ENCODE measurements around the gene SLC37A1.

Gene SLC37A1

GRCh38 chr21:42546433-42546832 is 32.8 kb downstream of the SLC37A1 start:
- DNase-seq, result no peak

DNA sequence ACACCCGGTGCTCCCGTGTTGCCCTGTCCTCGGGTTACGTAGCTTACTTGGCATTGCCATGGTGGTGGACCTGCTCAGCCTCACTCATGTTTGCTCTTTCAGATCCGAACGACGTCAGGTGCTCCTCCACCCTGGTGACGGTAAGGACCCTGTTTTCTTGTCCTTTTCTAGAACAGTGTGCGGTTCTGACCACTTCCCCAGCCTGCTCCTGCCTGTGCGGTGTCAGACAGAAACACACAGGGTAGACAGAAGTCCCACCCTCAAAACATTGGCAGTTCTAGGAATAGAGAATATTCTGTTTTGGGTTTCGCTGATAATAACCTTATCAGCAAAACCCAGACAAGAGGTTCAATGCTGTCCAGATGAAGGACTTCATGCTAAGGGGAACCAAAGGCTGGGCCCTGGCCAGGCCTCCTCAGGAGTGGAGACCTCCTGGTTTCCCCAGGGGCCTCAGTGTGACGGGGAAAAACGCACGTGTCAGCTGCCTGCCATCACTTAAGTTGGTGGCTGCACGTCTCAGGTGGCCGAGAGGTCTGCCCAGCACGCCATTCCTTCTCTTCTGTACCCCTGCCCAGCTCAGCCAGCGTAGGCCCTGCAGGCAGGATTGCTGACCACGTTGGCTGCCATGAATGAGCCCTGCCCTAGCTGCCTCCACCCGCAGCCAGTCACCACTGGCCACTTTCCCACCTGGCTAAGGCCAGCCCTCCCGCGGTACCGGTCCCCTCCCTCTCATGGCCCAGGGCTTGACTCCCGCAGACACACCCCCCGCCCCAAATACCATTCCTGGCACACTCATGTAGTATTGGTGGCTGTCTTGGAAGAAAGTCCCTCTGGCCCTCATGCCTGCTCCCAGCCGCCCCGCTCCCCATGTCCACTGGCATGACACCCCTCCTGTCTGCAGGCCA is 33.6 kb downstream of the SLC37A1 start:
- no peak for DNase-seq

GRCh38 chr21:42547906-42548365 is 34.3 kb downstream of the SLC37A1 start:
- DNase-seq, result no peak

DNA sequence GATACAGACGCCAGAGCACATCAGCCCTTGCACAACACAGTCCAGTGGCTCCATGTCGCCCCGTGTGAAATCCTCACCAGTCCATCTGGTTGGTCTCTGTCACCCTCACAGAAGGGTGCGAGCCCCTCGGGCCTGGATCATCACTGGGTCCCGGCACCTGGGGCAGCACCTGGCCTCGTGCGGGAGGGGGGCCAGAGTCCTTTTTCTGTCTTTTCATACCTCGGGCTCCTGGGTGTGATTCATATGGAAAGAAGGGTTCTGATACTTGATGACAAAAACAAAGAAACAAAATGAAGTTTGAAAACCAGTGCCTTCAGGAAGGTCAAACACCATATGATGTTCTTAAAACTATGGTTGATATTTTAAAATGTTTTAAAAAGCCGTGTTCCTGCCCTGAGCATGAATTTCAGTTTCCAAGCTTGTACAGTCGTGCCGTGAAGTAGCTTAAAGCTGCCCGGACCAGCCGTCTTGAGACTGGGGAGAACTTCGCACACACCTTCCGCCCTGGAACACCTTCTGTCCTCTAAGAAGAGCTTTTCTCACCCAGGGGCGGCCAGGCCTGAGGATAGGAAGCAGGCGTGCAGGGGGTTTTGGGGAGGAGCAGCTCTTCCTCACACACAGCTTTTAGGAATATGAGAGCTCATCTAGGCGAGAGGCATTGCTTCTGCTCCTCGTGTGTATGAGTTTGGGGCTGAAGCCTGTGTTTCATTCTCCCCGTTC is 35.2 kb downstream of the SLC37A1 start:
- DNase-seq, result no peak

- DNase-seq, result no peak
Observed at GRCh38 chr21:42550817-42551216, 37.2 kb downstream of the SLC37A1 start.

GRCh38 chr21:42552407-42553336 is 39.0 kb downstream of the SLC37A1 start:
- DNase-seq, result no peak

DNA sequence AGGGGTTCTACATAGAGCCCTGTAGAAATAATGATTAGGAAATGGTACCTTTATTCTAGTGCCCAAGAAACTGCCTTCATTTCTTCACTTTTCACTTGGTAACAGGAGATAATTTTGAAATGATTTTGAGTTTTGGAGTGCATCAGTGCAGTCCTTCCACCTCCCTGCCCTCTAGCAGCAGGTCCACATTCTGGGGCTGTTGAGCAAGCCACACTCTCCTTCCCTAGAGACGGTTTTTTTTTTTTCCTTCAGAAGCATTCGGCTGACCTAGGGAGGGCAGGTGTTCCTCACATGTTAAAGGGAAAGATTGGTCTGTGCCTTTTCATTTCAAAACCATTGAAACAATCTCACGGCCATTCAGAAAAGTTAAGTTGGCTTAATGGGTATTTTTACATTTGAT is 39.8 kb downstream of the SLC37A1 start:
- no peak for DNase-seq

DNA sequence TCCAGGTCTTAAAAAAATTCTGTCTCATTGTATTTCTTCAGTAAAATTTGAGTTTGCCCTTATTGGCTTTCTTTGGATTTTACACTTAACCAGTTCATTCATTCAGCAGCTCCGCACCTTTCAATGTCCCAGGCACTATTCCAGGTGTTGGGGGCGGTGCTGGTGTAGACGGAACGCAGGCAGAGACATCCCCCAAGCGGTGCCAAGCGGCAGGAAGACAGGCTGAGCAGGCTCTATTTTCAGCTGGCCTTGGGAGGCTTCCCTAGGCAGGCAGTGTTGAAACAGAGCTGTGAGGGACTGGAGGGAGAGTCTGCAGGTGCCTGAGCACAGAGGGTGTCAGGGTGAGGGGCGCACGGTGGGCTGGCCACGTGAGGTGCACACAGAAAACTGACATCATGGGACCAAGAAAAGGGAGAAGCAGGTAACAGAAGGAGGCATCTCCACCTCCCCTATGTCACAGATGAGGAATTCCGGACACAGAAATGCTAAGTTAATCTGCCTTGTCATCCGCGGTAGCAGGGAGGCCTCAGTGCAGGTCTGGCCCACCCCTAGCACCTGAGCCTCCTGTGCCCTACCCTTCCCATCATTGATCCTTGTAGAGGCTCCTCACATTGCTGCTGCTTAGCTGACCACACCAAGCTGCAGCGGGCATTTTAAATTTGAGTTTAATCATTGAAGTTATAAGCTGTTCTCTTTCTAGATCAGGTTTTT is 40.8 kb downstream of the SLC37A1 start:
- no peak for DNase-seq

GRCh38 chr21:42555756-42556438 is 42.2 kb downstream of the SLC37A1 start:
- DNase-seq, result no peak

GRCh38 chr21:42556476-42556875 is 42.8 kb downstream of the SLC37A1 start:
- no peak for DNase-seq

DNA sequence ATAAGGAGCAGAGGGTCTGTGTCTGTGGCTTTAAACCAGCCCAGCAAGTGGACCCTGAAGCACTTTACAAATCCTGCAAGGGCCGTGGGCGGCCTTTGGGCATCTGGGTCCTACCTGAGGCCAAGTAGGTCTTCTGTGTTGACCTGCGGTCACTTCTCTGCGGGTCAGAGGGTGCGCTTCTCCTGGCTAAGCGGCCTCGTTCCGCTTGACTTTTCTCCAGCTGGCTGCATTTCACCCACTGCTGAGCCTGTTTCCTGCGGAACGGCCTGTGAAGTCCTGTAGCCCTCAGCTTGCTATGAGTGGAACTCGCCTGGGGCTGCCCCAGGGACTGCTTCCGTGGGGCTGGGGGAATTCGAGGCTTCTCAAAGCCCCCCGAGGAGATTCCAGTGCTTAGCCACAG is 43.3 kb downstream of the SLC37A1 start:
- DNase-seq, result no peak

DNA sequence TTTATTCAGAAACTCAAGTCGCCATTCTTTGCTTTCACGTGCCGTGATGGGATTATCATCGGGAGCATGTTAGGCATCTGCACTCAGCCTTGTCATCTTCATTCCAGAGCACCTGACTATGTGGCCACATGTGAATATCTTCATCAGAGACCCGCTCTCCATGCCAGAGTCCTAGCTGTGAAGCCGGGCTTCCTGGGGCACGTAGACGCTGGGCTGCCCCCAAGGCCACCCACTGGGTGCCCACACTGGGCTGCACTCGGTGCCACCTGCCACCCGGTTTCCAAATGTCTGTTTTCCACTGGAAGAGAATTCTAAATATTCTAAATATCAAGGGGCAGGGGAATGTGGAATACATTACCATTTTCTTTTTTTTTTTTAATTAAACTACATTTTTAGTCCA is 43.8 kb downstream of the SLC37A1 start:
- no peak for DNase-seq

DNA sequence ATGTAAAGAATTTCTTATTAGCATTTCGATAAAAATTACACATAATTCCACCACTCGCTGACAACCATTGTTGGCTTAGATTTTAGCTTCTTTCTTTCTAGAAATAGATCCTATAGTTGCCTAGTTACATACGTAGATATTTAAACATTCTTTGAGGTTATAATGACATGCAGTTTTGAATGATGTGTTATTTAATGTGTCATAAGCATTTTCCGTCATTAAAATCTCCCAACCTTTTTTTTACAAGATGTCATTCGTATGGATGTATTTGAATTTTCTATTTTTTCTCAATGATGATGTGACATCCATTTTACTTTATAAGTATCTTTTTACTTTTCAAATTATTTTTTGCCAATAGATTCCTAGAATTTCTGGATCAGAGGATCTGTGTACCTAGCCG is 44.7 kb downstream of the SLC37A1 start:
- DNase-seq, result no peak

DNA sequence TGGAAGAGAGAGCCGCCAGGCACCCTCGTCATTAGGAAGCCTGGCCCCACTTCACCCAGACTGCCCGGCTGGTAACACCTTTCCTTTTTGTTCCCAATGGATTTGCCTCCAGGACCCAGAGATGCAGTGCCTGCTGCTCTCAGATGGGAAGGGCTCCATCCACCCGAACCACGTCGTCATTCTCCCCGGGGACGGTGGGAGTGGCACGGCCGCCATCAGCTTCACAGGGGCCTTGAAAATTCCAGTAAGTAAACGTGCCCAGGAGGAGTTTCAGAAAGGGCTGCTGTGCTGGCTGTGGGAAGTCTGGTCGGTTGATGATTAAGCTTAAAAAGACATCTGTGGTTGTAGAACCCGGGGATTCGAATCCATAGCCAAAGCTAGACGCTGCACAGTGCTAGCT is 45.2 kb downstream of the SLC37A1 start:
- DNase-seq, result no peak

- DNase-seq, result no peak
Observed at GRCh38 chr21:42559326-42559725, 45.7 kb downstream of the SLC37A1 start.

GRCh38 chr21:42560517-42561179 is 47.0 kb downstream of the SLC37A1 start:
- no peak for DNase-seq

DNA sequence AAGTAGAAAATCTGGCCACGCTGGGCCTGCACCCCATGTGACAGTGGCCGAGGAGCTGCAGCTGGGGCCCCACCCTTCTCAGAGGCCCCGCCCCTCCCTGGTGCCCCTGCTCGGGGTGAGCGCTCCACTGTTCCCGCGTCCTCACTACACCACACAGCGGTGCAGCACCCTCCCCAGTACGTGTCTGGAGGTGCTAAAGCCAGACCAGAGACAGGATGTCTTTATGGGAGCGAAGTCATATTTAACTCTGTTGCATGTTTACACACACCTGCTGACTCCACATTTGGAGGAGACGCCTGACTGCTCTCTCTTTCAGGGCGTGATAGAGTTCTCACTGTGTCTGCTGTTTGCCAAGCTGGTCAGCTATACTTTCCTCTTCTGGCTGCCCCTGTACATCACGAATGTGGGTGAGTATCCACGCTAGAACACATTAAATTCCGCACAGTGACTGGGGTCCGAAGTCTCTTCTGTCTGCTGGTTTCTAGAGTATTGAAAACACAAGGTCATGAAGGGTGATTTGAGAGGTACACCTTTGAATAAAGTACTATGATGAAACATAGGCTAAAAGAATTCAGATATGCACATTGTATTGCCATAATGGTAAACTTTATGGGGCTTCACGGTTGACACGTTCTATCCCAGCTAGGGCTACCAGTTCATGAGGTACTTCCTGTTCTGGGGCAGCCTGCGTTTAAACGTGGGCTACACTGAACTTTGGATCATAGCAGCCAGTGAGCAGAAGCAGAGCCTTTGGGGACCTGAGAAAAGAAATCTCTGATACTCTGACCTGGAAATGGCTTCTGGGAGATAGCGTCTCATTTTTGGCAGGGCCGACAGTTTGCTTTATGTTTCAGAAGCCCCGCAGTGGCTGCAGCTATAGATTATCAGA is 48.4 kb downstream of the SLC37A1 start:
- no peak for DNase-seq

DNA sequence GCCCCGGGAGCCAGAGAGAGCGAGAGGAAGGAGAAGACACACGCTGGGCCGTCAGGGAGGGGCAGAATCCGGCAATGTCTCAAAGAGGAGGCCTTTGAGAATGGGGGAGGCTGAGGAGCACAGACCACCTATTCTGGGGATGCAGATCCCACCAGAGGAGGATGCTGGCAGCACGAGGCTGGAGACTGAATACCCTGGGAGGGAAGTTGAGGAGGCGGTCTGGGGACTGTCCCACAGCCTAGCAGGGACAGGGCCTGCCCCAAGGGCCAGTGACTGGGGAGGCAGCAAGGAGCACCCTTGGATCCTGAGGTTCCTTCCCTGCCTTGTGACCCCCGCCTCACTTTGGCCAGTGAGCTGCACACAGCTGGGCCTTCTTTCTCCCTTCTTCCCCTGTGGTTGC is 49.2 kb downstream of the SLC37A1 start:
- no peak for DNase-seq

GRCh38 chr21:42563261-42563660 is 49.6 kb downstream of the SLC37A1 start:
- no peak for DNase-seq

DNA sequence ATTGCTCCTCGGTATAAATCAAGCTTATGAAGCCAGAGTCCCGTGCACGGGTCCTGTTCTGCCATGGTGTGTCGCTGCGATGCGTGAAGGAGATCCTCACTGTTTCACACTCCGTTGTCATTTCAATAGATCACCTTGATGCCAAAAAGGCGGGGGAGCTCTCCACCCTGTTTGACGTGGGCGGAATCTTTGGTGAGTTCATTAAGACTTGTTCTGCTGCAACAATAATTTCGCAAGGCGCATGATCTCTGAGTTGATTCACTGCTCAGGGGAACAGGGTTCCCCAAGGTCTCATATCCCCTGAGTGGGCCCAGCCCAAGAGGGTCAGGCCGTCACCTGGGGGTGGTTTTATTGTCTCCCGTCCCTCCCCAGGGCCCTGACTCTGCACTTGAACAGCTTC is 50.0 kb downstream of the SLC37A1 start:
- DNase-seq, result no peak

Measured in kidney glomerular epithelial cell (primary cell).